ENCODE measurements around the gene CPN1.

The CPN1 gene

GRCh38 chr10:100075426-100076220 lies 6.0 kb downstream of the CPN1 start:
- DNase-seq = no peak

- DNase-seq = no peak
Measured at GRCh38 chr10:100072514-100072913, 9.2 kb downstream of the CPN1 start.

- no peak for DNase-seq
Measured at GRCh38 chr10:100071529-100071928, 10.1 kb downstream of the CPN1 start.

- no peak for DNase-seq
Measured at GRCh38 chr10:100067466-100067865, 14.2 kb downstream of the CPN1 start.

- DNase-seq = no peak
Measured at GRCh38 chr10:100065084-100065660, 16.5 kb downstream of the CPN1 start.

- no peak for DNase-seq
Measured at GRCh38 chr10:100061401-100061800, 20.3 kb downstream of the CPN1 start.

- DNase-seq = no peak
Measured at GRCh38 chr10:100057948-100058347, 23.7 kb downstream of the CPN1 start.

- DNase-seq = no peak
Measured at GRCh38 chr10:100053686-100054460, 27.8 kb downstream of the CPN1 start.

GRCh38 chr10:100046021-100046486 lies 35.6 kb downstream of the CPN1 start:
- DNase-seq = peak; percentile 2

GRCh38 chr10:100045592-100045991 lies 36.1 kb downstream of the CPN1 start:
- DNase-seq = no peak

GRCh38 chr10:100043796-100044195 lies 37.9 kb downstream of the CPN1 start:
- no peak for DNase-seq

- DNase-seq = no peak
Measured at GRCh38 chr10:100043344-100043743, 38.3 kb downstream of the CPN1 start.

- DNase-seq = peak; percentile 1
Measured at GRCh38 chr10:100041306-100042002, 40.2 kb downstream of the CPN1 start.

- DNase-seq = no peak
Measured at GRCh38 chr10:100038561-100039071, 43.1 kb downstream of the CPN1 start.

- no peak for DNase-seq
Measured at GRCh38 chr10:100037758-100038315, 43.8 kb downstream of the CPN1 start.

- no peak for DNase-seq
Measured at GRCh38 chr10:100036850-100037249, 44.8 kb downstream of the CPN1 start.

- no peak for DNase-seq
Measured at GRCh38 chr10:100033766-100034418, 47.8 kb downstream of the CPN1 start.

GRCh38 chr10:100027416-100027815 lies 54.3 kb downstream of the CPN1 start:
- DNase-seq = no peak

GRCh38 chr10:100025576-100025975 lies 56.1 kb downstream of the CPN1 start:
- DNase-seq = peak; percentile 84

GRCh38 chr10:100024748-100025147 lies 56.9 kb downstream of the CPN1 start:
- DNase-seq = peak; percentile 19

- DNase-seq = no peak
Measured at GRCh38 chr10:100022403-100022802, 59.3 kb downstream of the CPN1 start.

GRCh38 chr10:100021322-100021721 lies 60.3 kb downstream of the CPN1 start:
- peak; percentile 33 for DNase-seq

Data from DMS79 (cell line).